Measurements from ENCODE around the gene PTGFRN.

- no peak for TF ChIP-seq CTCF (IDR thresholded peaks at IDR 0.05; ENCODE audit: insufficient read depth, low read length)
- no peak for TF ChIP-seq POLR2AphosphoS5 (IDR thresholded peaks at IDR 0.05; ENCODE audit: low read depth)
- no peak for TF ChIP-seq REST (IDR thresholded peaks at IDR 0.05; ENCODE audit: insufficient replicate concordance, low read depth)
- TF ChIP-seq GABPA (IDR thresholded peaks at IDR 0.05; ENCODE audit: low read depth), result no peak
These were observed 47.9 kb downstream of the PTGFRN start for GRCh38 chr1:116957646-116958045.
